Measurements from ENCODE around the gene NPEPPS. TPM values are rescaled to one million over a fixed set of nuclear protein-coding genes. Genes with fewer than 3 reads are reported as not detected.
"Not testable (repeated sequence)": the region's sequence is repeated elsewhere in the genome, so short reads cannot be mapped to it uniquely, and the experiment has no call there.

NPEPPS gene
- total RNA-seq, 4 donors from 2014 or later, result 96.8 to 317 (median 124) TPM

GRCh38 chr17:47593522-47593921 is 62.6 kb downstream of the NPEPPS start:
- not testable (repeated sequence) for H3K27ac ChIP-seq; DNase-seq (ENCODE audit: low spot score in 2 of 2); H3K27me3 ChIP-seq; H3K9me3 ChIP-seq; H3K4me3 ChIP-seq; H3K4me1 ChIP-seq
- peaks cover 75% of the 10 kb centered on the region for H3K36me3 ChIP-seq

- Histone ChIP-seq H3K27me3 (no peaks in the 10 kb centered on the region), H3K36me3 (peaks cover 82% of the 10 kb centered on the region), H3K4me3 (no peak overlapping the region), H3K4me1 (peaks cover 2% of the 10 kb centered on the region), H3K27ac (no peak overlapping the region), H3K9me3 (no peaks in the 10 kb centered on the region)
- no peak for DNase-seq (ENCODE audit: low spot score in 2 of 2)
- TF ChIP-seq POLR2AphosphoS5 (IDR thresholded peaks at IDR 0.05) (no peak), EP300 (IDR thresholded peaks at IDR 0.05) (no peak), POLR2A (IDR thresholded peaks at IDR 0.05) (no peak), CTCF (IDR thresholded peaks at IDR 0.05) (no peak)
- WGBS, result 49% methylated on average over 4 of the region's 4 CpGs
These were observed 73.1 kb downstream of the NPEPPS start for GRCh38 chr17:47603830-47604597.

- Histone ChIP-seq H3K27me3 (no peaks in the 10 kb centered on the region), H3K36me3 (peaks cover 83% of the 10 kb centered on the region), H3K9me3 (no peaks in the 10 kb centered on the region), H3K4me1 (peaks cover 2% of the 10 kb centered on the region), H3K4me3 (no peak overlapping the region), H3K27ac (no peak overlapping the region)
- TF ChIP-seq CTCF (IDR thresholded peaks at IDR 0.05) (no peak), EP300 (IDR thresholded peaks at IDR 0.05) (no peak), POLR2A (IDR thresholded peaks at IDR 0.05) (no peak), POLR2AphosphoS5 (IDR thresholded peaks at IDR 0.05) (no peak)
- DNase-seq (ENCODE audit: low spot score in 2 of 2), result no peak
- WGBS, result 70% methylated on average over 1 of the region's 1 CpG
These were observed 73.7 kb downstream of the NPEPPS start for GRCh38 chr17:47604598-47604927.

GRCh38 chr17:47605011-47605410 is 74.1 kb downstream of the NPEPPS start:
- H3K36me3 ChIP-seq, result peaks cover 82% of the 10 kb centered on the region
- TF ChIP-seq POLR2AphosphoS5 (IDR thresholded peaks at IDR 0.05) (no peak), EP300 (IDR thresholded peaks at IDR 0.05) (no peak), CTCF (IDR thresholded peaks at IDR 0.05) (no peak), POLR2A (IDR thresholded peaks at IDR 0.05) (no peak)
- H3K9me3 ChIP-seq, result no peaks in the 10 kb centered on the region
- no peak for DNase-seq (ENCODE audit: low spot score in 2 of 2)
- no peak overlapping the region for H3K27ac ChIP-seq
- no peak overlapping the region for H3K4me3 ChIP-seq
- WGBS, result 44% methylated on average over 1 of the region's 1 CpG
- peaks cover 2% of the 10 kb centered on the region for H3K4me1 ChIP-seq
- no peaks in the 10 kb centered on the region for H3K27me3 ChIP-seq

GRCh38 chr17:47607481-47607880 is 76.6 kb downstream of the NPEPPS start:
- peaks cover 78% of the 10 kb centered on the region for H3K36me3 ChIP-seq
- no peak overlapping the region for H3K4me3 ChIP-seq
- no peaks in the 10 kb centered on the region for H3K27me3 ChIP-seq
- no peak for DNase-seq (ENCODE audit: low spot score in 2 of 2)
- no peak overlapping the region for H3K27ac ChIP-seq
- WGBS, result 86% methylated on average over 3 of the region's 3 CpGs
- TF ChIP-seq CTCF (IDR thresholded peaks at IDR 0.05), result no peak
- TF ChIP-seq POLR2A (IDR thresholded peaks at IDR 0.05), result no peak
- TF ChIP-seq POLR2AphosphoS5 (IDR thresholded peaks at IDR 0.05), result no peak
- no peak for TF ChIP-seq EP300 (IDR thresholded peaks at IDR 0.05)
- peaks cover 2% of the 10 kb centered on the region for H3K4me1 ChIP-seq
- no peaks in the 10 kb centered on the region for H3K9me3 ChIP-seq

Data from suprapubic skin (tissue), 4 donors.